Measurements from ENCODE around the gene LRRC8A.

The LRRC8A gene

GRCh38 chr9:128885376-128885775 is 3.4 kb downstream of the LRRC8A start:
- DNase-seq, result no peak
- Mint-ChIP-seq H3K4me3 (peak overlapping the region; percentile 34), H3K27me3 (ENCODE audit: low read depth, poor library complexity) (peaks cover 4% of the 10 kb centered on the region), H3K27ac (no peak overlapping the region), H3K9me3 (no peaks in the 10 kb centered on the region), H3K36me3 (ENCODE audit: low read depth) (peaks cover 36% of the 10 kb centered on the region), H3K4me1 (peaks cover 59% of the 10 kb centered on the region)
- no peak for TF ChIP-seq CTCF (IDR thresholded peaks at IDR 0.05)

GRCh38 chr9:128885798-128886197 is 3.9 kb downstream of the LRRC8A start:
- Mint-ChIP-seq H3K27ac (no peak overlapping the region), H3K27me3 (ENCODE audit: low read depth, poor library complexity) (peaks cover 4% of the 10 kb centered on the region), H3K4me3 (no peak overlapping the region), H3K4me1 (peaks cover 56% of the 10 kb centered on the region), H3K9me3 (no peaks in the 10 kb centered on the region), H3K36me3 (ENCODE audit: low read depth) (peaks cover 36% of the 10 kb centered on the region)
- TF ChIP-seq CTCF (IDR thresholded peaks at IDR 0.05), result no peak
- no peak for DNase-seq

GRCh38 chr9:128886211-128886891 is 4.4 kb downstream of the LRRC8A start:
- H3K36me3 Mint-ChIP-seq (ENCODE audit: low read depth), result peaks cover 36% of the 10 kb centered on the region
- H3K4me1 Mint-ChIP-seq, result peaks cover 51% of the 10 kb centered on the region
- H3K27me3 Mint-ChIP-seq (ENCODE audit: low read depth, poor library complexity), result peaks cover 4% of the 10 kb centered on the region
- no peak for DNase-seq
- H3K4me3 Mint-ChIP-seq, result no peak overlapping the region
- no peak for TF ChIP-seq CTCF (IDR thresholded peaks at IDR 0.05)
- peak overlapping the region; percentile 87 for H3K27ac Mint-ChIP-seq
- no peaks in the 10 kb centered on the region for H3K9me3 Mint-ChIP-seq

GRCh38 chr9:128887049-128887448 is 5.1 kb downstream of the LRRC8A start:
- TF ChIP-seq CTCF (IDR thresholded peaks at IDR 0.05), result no peak
- H3K9me3 Mint-ChIP-seq, result no peaks in the 10 kb centered on the region
- H3K27me3 Mint-ChIP-seq (ENCODE audit: low read depth, poor library complexity), result peaks cover 4% of the 10 kb centered on the region
- H3K27ac Mint-ChIP-seq, result no peak overlapping the region
- peaks cover 49% of the 10 kb centered on the region for H3K4me1 Mint-ChIP-seq
- no peak for DNase-seq
- no peak overlapping the region for H3K4me3 Mint-ChIP-seq
- peaks cover 36% of the 10 kb centered on the region for H3K36me3 Mint-ChIP-seq (ENCODE audit: low read depth)

GRCh38 chr9:128887914-128888350 is 6.0 kb downstream of the LRRC8A start:
- TF ChIP-seq CTCF (IDR thresholded peaks at IDR 0.05), result no peak
- peak overlapping the region; percentile 80 for H3K27ac Mint-ChIP-seq
- H3K27me3 Mint-ChIP-seq (ENCODE audit: low read depth, poor library complexity), result peaks cover 4% of the 10 kb centered on the region
- peaks cover 45% of the 10 kb centered on the region for H3K4me1 Mint-ChIP-seq
- peak; percentile 29 for DNase-seq
- peaks cover 36% of the 10 kb centered on the region for H3K36me3 Mint-ChIP-seq (ENCODE audit: low read depth)
- no peaks in the 10 kb centered on the region for H3K9me3 Mint-ChIP-seq
- no peak overlapping the region for H3K4me3 Mint-ChIP-seq

All from nephron progenitor cell (in vitro differentiated cells).